Neutrophil (primary cell): ENCODE data around the gene MAP1LC3B.

Experiments used
- H3K27ac ChIP-seq: fragments of 200-600 bp; sonication (generic); 2 replicates; pipeline ENCODE4 v1.5.1; 2016; ENCODE audit warnings: mild to moderate bottlenecking, moderate library complexity
- H3K27me3 ChIP-seq: fragments of 200-600 bp; sonication (generic); 2 replicates; pipeline ENCODE4 v1.6.0; 2016; ENCODE audit warnings: mild to moderate bottlenecking
- H3K36me3 ChIP-seq: fragments of 200-600 bp; sonication (generic); 2 replicates; pipeline ENCODE4 v1.5.1; 2017
- H3K4me1 ChIP-seq, 2 experiments: fragments of 200-600 bp in 1 of 2; sonication (generic) in 1 of 2; 1 replicate in 1 of 2; 2 replicates in 1 of 2; pipeline versions ENCODE4 v1.5.1 to v1.6.1; 2013 to 2016; ENCODE audit warnings: low read depth in 1 of 2, low read length in 1 of 2, mild to moderate bottlenecking in 1 of 2, moderate library complexity in 1 of 2; ENCODE audit not compliant: control insufficient read depth in 1 of 2, insufficient read depth in 1 of 2
- H3K4me3 ChIP-seq, 2 experiments: fragments of 200-600 bp in 1 of 2; sonication (generic) in 1 of 2; 1 replicate in 1 of 2; 2 replicates in 1 of 2; pipeline ENCODE4 v1.5.1; 2013 to 2016; ENCODE audit warnings: low read depth in 1 of 2, low read length in 1 of 2, mild to moderate bottlenecking in 1 of 2, moderate library complexity in 1 of 2
- H3K9me3 ChIP-seq: fragments of 200-600 bp; sonication (generic); 2 replicates; pipeline ENCODE4 v1.5.1; 2016
- CTCF ChIP-seq: fragments of 200-600 bp; sonication (generic); IDR thresholded peaks from 2 replicates; pipeline ENCODE4 v1.5.1; 2016; ENCODE audit warnings: antibody characterized with exemption

The MAP1LC3B gene

GRCh38 chr16:87392821-87393679 lies 914 bp downstream of the MAP1LC3B start:
- H3K36me3 ChIP-seq, result peaks cover 15% of the 10 kb centered on the region
- no peaks in the 10 kb centered on the region for H3K27me3 ChIP-seq
- H3K4me3 ChIP-seq, result peak overlapping the region; percentile 78 to 84
- H3K9me3 ChIP-seq, result no peaks in the 10 kb centered on the region
- peaks cover 46 to 49% of the 10 kb centered on the region in 2 experiments for H3K4me1 ChIP-seq
- TF ChIP-seq CTCF, result no peak
- peak overlapping the region; percentile 93 for H3K27ac ChIP-seq

- peaks cover 19% of the 10 kb centered on the region for H3K36me3 ChIP-seq
- TF ChIP-seq CTCF, result no peak
- H3K27me3 ChIP-seq, result no peaks in the 10 kb centered on the region
- peak overlapping the region; percentile 78 to 84 for H3K4me3 ChIP-seq
- H3K27ac ChIP-seq, result peak overlapping the region; percentile 93
- H3K4me1 ChIP-seq, result peaks cover 40 to 43% of the 10 kb centered on the region in 2 experiments
- no peaks in the 10 kb centered on the region for H3K9me3 ChIP-seq
Observed at GRCh38 chr16:87393680-87394055, 1.5 kb downstream of the MAP1LC3B start.

- H3K4me1 ChIP-seq, result peaks cover 32 to 33% of the 10 kb centered on the region in 2 experiments
- peaks cover 35% of the 10 kb centered on the region for H3K36me3 ChIP-seq
- H3K9me3 ChIP-seq, result no peaks in the 10 kb centered on the region
- H3K4me3 ChIP-seq, result no peak overlapping the region
- no peak for TF ChIP-seq CTCF
- no peaks in the 10 kb centered on the region for H3K27me3 ChIP-seq
- peak overlapping the region; percentile 3 for H3K27ac ChIP-seq
Observed at GRCh38 chr16:87395181-87395842, 3.2 kb downstream of the MAP1LC3B start.

GRCh38 chr16:87404764-87405625 lies 12.9 kb downstream of the MAP1LC3B start:
- Histone ChIP-seq H3K4me3 (no peak overlapping the region), H3K27ac (no peak overlapping the region), H3K27me3 (no peaks in the 10 kb centered on the region), H3K4me1 (peaks cover 0 to 18% of the 10 kb centered on the region in 2 experiments), H3K9me3 (no peaks in the 10 kb centered on the region), H3K36me3 (peaks cover 83% of the 10 kb centered on the region)
- no peak for TF ChIP-seq CTCF

GRCh38 chr16:87406495-87407088 lies 14.5 kb downstream of the MAP1LC3B start:
- no peak for TF ChIP-seq CTCF
- H3K4me1 ChIP-seq, result peaks cover 0 to 18% of the 10 kb centered on the region in 2 experiments
- peaks cover 81% of the 10 kb centered on the region for H3K36me3 ChIP-seq
- no peaks in the 10 kb centered on the region for H3K9me3 ChIP-seq
- H3K27ac ChIP-seq, result peak overlapping the region; percentile 70
- H3K27me3 ChIP-seq, result no peaks in the 10 kb centered on the region
- H3K4me3 ChIP-seq, result no peak overlapping the region
